Stimulated activated CD4-positive, alpha-beta T cell treated with anti-CD3 and anti-CD28 coated beads, Interleukin-15, amount 100 ng/mL, for 48 hours (primary cell): ENCODE results near the gene FBXO30.

ENCODE experiments used
- DNase-seq, 2 donors: peaks; one replicate each; pipeline ENCODE4 v3.0.0-alpha.2; 2020; ENCODE audit warnings: low read depth in 2 of 2

Gene FBXO30

GRCh38 chr6:145814501-145815308, at the start of gene FBXO30:
FBXO30 (minus strand) TSS chr6:145814795; CDS start chr6:145806405, 8,390 bp downstream.
- peak; percentile 64 to 81 for DNase-seq

GRCh38 chr6:145863988-145864616, 49.5 kb upstream of the FBXO30 start:
- DNase-seq = no peak

GRCh38 chr6:145863366-145863765, 48.8 kb upstream of the FBXO30 start:
- no peak for DNase-seq

- no peak for DNase-seq
Observed at GRCh38 chr6:145860562-145860961, 46.0 kb upstream of the FBXO30 start.

GRCh38 chr6:145850671-145851070, 36.1 kb upstream of the FBXO30 start:
- no peak for DNase-seq

- DNase-seq = no peak
Observed at GRCh38 chr6:145848541-145848940, 33.9 kb upstream of the FBXO30 start.

- DNase-seq = no peak
Observed at GRCh38 chr6:145845557-145845956, 31.0 kb upstream of the FBXO30 start.

GRCh38 chr6:145844933-145845540, 30.4 kb upstream of the FBXO30 start:
- DNase-seq = no peak

- no peak for DNase-seq
Observed at GRCh38 chr6:145842693-145843546, 28.3 kb upstream of the FBXO30 start.

- no peak for DNase-seq
Observed at GRCh38 chr6:145841668-145842067, 27.1 kb upstream of the FBXO30 start.

- DNase-seq = no peak
Observed at GRCh38 chr6:145839653-145840052, 25.1 kb upstream of the FBXO30 start.

GRCh38 chr6:145838305-145838704, 23.7 kb upstream of the FBXO30 start:
- no peak for DNase-seq

GRCh38 chr6:145836772-145837171, 22.2 kb upstream of the FBXO30 start:
- DNase-seq = no peak

- DNase-seq = no peak
Observed at GRCh38 chr6:145836170-145836569, 21.6 kb upstream of the FBXO30 start.

- DNase-seq = no peak
Observed at GRCh38 chr6:145830612-145831011, 16.0 kb upstream of the FBXO30 start.

- DNase-seq = no peak
Observed at GRCh38 chr6:145829950-145830349, 15.4 kb upstream of the FBXO30 start.

- DNase-seq = no peak
Observed at GRCh38 chr6:145829102-145829501, 14.5 kb upstream of the FBXO30 start.

- DNase-seq = no peak
Observed at GRCh38 chr6:145824344-145824743, 9.7 kb upstream of the FBXO30 start.

GRCh38 chr6:145823328-145823944, 8.8 kb upstream of the FBXO30 start:
- no peak for DNase-seq

- DNase-seq = no peak
Observed at GRCh38 chr6:145822456-145822855, 7.9 kb upstream of the FBXO30 start.

GRCh38 chr6:145819994-145820393, 5.4 kb upstream of the FBXO30 start:
- no peak for DNase-seq
